Measurements from ENCODE around the gene PAX7.
"Not testable (repeated sequence)": the region's sequence is repeated elsewhere in the genome, so short reads cannot be mapped to it uniquely, and the experiment has no call there.

GRCh38 chr1:18767576-18767975 is 136.9 kb downstream of the PAX7 start:
- TF ChIP-seq CTCF, POLR2A (IDR thresholded peaks at IDR 0.05): not testable (repeated sequence)
